Gastroesophageal sphincter (tissue), 4 donors: ENCODE data around the gene PHF1. TPM values are rescaled to one million over a fixed set of nuclear protein-coding genes. Genes with fewer than 3 reads are reported as not detected.

Experiments
- ATAC-seq: fragments of 150-250 bp; one replicate; pipeline ENCODE4 v1.9.1; 2016; ENCODE audit warnings: mild to moderate bottlenecking, moderate library complexity
- H3K27ac ChIP-seq, 4 donors: fragments of 200-600 bp; sonication (generic) in 3 of 4; 1 replicate in 3 of 4; 2 replicates in 1 of 4; pipeline ENCODE4 v1.5.1; 2016 to 2019
- H3K27me3 ChIP-seq: fragments of 200-600 bp; sonication (generic); one replicate; pipeline ENCODE4 v1.5.1; 2019
- H3K36me3 ChIP-seq, 2 donors: fragments of 200-600 bp; sonication (generic); one replicate each; pipeline ENCODE4 v1.5.1; 2019; ENCODE audit warnings: control low read depth in 1 of 2
- H3K4me1 ChIP-seq, 3 donors: fragments of 200-600 bp; sonication (generic); 1 replicate in 2 of 3; 2 replicates in 1 of 3; pipeline ENCODE4 v1.5.1; 2016 to 2019; ENCODE audit warnings: control low read depth in 2 of 3
- H3K4me3 ChIP-seq, 2 donors: fragments of 200-600 bp; sonication (generic); one replicate each; pipeline ENCODE4 v1.5.1; 2019; ENCODE audit warnings: mild to moderate bottlenecking in 1 of 2, moderate library complexity in 1 of 2
- H3K9me3 ChIP-seq, 3 donors: fragments of 200-600 bp; sonication (generic); one replicate each; pipeline ENCODE4 v1.5.1; 2017 to 2019; ENCODE audit warnings: control low read depth in 2 of 3
- EP300 ChIP-seq: sonication (generic); formaldehyde crosslinking; IDR thresholded peaks from one replicate; pipeline ENCODE4 v1.6.1; 2017; ENCODE audit warnings: antibody characterized with exemption, mild to moderate bottlenecking
- POLR2A ChIP-seq, 2 donors: fragments of 450-650 bp; IDR thresholded peaks; one replicate each; pipeline ENCODE4 v1.6.1; 2017; ENCODE audit warnings: antibody characterized with exemption in 2 of 2, mild to moderate bottlenecking in 2 of 2, moderate library complexity in 1 of 2
- POLR2AphosphoS5 ChIP-seq: sonication (generic); formaldehyde crosslinking; IDR thresholded peaks from one replicate; pipeline ENCODE4 v1.6.1; 2017; ENCODE audit warnings: antibody characterized with exemption
- WGBS, 2 donors: methylation state at CpG; one replicate each; pipeline ENCODE4 v1.1.5; 2018; ENCODE audit warnings: low coverage in 1 of 2; 5-methylcytosine and 5-hydroxymethylcytosine counted together
- total RNA-seq, 4 donors: library from RNA; depleted of rRNA; stranded (reverse); fragments of >200 nt; gene quantifications; one replicate each; pipeline ENCODE4 v1.1.0, GENCODE V29; 2016
- TF ChIP-seq, protein P1 (sequence below), 4 experiments: fragments of 200-600 bp in 2 of 4; fragments of 450-650 bp in 2 of 4; sonication (generic) in 1 of 4; IDR thresholded peaks; one replicate each; pipeline ENCODE4 v1.5.1; 2017 to 2019; ENCODE audit warnings: antibody characterized with exemption in 4 of 4, mild to moderate bottlenecking in 2 of 4, moderate library complexity in 2 of 4

Gene PHF1
- total RNA-seq, 4 donors from 2014 or later: 73.0 to 91.0 (median 86.1) TPM

DNA sequence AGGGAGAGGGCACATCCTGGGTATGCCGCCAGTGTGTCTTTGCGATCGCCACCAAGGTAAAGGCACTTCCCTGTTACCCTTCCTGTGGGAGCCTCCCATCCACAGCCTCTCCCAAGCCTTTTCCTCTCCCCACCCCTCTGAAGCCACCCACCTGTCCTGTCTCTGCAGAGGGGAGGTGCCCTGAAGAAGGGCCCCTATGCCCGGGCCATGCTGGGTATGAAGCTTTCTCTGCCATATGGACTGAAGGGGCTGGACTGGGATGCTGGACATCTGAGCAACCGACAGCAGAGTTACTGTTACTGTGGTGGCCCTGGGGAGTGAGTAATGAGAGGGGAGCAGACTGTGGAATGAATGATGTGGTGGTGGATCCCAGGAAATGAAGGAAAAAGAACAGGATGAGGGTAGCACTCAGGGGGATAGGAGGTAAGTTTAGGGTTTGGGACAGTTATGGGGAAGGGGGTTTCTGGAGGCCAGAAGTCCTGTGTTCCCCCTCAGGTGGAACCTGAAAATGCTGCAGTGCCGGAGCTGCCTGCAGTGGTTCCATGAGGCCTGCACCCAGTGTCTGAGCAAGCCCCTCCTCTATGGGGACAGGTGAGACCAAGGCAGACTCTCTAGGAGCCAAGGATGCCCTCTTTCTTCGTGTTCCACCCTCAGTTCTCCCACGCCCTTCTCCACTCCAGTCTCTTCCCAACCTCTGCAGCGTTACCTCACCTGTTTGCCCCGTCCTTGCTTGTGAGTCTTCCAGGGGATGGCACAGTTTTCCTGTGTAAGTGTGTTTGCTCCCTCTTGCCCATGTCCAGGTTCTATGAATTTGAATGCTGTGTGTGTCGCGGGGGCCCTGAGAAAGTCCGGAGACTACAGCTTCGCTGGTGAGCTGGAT lies 2.7 kb downstream of the PHF1 start:
- peaks cover 0 to 40% of the 10 kb centered on the region in 2 donors for H3K36me3 ChIP-seq
- WGBS, 2 donors: 79 to 87% methylated on average over 3 to 13 of the region's 14 CpGs
- ATAC-seq: no peak
- no peaks in the 10 kb centered on the region for H3K27me3 ChIP-seq
- H3K27ac ChIP-seq: peak overlapping the region in 3 of 4 donors; percentile 98 to 100 (median 99)
- TF ChIP-seq POLR2AphosphoS5 (no peak), EP300 (no peak), POLR2A (IDR thresholded peaks at IDR 0.05) (no peak)
- TF ChIP-seq, protein P1, sequence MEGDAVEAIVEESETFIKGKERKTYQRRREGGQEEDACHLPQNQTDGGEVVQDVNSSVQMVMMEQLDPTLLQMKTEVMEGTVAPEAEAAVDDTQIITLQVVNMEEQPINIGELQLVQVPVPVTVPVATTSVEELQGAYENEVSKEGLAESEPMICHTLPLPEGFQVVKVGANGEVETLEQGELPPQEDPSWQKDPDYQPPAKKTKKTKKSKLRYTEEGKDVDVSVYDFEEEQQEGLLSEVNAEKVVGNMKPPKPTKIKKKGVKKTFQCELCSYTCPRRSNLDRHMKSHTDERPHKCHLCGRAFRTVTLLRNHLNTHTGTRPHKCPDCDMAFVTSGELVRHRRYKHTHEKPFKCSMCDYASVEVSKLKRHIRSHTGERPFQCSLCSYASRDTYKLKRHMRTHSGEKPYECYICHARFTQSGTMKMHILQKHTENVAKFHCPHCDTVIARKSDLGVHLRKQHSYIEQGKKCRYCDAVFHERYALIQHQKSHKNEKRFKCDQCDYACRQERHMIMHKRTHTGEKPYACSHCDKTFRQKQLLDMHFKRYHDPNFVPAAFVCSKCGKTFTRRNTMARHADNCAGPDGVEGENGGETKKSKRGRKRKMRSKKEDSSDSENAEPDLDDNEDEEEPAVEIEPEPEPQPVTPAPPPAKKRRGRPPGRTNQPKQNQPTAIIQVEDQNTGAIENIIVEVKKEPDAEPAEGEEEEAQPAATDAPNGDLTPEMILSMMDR (IDR thresholded peaks at IDR 0.05): no peak
- peaks cover 0 to 73% (median 23%) of the 10 kb centered on the region in 3 donors for H3K4me1 ChIP-seq
- H3K9me3 ChIP-seq: no peaks in the 10 kb centered on the region
- no peak overlapping the region for H3K4me3 ChIP-seq

DNA sequence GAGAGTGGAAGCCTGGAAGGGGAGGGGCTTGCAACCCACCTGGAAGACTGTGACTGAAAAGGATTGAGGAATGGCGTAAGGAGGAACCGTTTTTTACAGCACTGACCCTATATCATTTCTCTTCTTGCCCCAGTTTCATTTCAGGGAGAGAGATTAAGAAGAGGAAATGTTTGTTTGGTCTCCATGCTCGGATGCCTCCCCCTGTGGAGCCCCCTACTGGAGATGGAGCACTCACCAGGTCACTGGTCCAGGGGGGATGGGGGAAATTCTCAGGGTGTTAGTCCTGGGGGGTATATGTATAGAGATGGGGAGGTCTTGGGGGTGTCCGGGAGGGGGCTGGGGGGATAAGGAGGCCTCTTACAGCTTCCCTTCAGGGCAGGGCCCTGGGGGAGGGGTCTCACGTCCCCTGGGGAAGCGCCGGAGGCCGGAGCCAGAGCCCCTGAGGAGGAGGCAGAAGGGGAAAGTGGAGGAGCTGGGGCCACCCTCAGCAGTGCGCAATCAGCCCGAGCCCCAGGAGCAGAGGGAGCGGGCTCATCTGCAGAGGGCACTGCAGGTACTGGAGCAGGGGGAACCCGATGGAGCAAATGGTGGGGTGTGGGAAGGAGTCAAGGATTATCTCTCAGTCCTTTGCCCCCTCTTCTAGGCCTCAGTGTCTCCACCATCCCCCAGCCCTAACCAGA lies 3.9 kb downstream of the PHF1 start:
- no peak for ATAC-seq
- 57 to 72% methylated on average over 7 to 10 of the region's 12 CpGs for WGBS, 2 donors

GRCh38 chr6:33415831-33416230 lies 5.0 kb downstream of the PHF1 start:
- peak overlapping the region in 3 of 4 donors; percentile 37 to 98 (median 92) for H3K27ac ChIP-seq
- no peaks in the 10 kb centered on the region for H3K9me3 ChIP-seq
- no peak overlapping the region for H3K4me3 ChIP-seq
- TF ChIP-seq EP300 (no peak), POLR2A (IDR thresholded peaks at IDR 0.05) (no peak), POLR2AphosphoS5 (no peak)
- TF ChIP-seq, protein P1 (IDR thresholded peaks at IDR 0.05): no peak
- H3K27me3 ChIP-seq: no peaks in the 10 kb centered on the region
- WGBS, 2 donors: 45 to 52% methylated on average over 3 to 4 of the region's 9 CpGs
- no peak for ATAC-seq
- peaks cover 0 to 40% of the 10 kb centered on the region in 2 donors for H3K36me3 ChIP-seq
- peaks cover 4 to 90% (median 33%) of the 10 kb centered on the region in 3 donors for H3K4me1 ChIP-seq

More for the DNA sequence above, 3.9 kb downstream of the PHF1 start:
- Histone ChIP-seq H3K27ac (peak overlapping the region in 3 of 4 donors; percentile 1 to 98 (median 92)), H3K9me3 (no peaks in the 10 kb centered on the region), H3K4me3 (no peak overlapping the region), H3K27me3 (no peaks in the 10 kb centered on the region), H3K36me3 (peaks cover 0 to 40% of the 10 kb centered on the region in 2 donors), H3K4me1 (peaks cover 4 to 81% (median 33%) of the 10 kb centered on the region in 3 donors)
- TF ChIP-seq POLR2A (IDR thresholded peaks at IDR 0.05): no peak
- TF ChIP-seq, protein P1 (IDR thresholded peaks at IDR 0.05): peak in 1 of 4 experiments; percentile 15

DNA sequence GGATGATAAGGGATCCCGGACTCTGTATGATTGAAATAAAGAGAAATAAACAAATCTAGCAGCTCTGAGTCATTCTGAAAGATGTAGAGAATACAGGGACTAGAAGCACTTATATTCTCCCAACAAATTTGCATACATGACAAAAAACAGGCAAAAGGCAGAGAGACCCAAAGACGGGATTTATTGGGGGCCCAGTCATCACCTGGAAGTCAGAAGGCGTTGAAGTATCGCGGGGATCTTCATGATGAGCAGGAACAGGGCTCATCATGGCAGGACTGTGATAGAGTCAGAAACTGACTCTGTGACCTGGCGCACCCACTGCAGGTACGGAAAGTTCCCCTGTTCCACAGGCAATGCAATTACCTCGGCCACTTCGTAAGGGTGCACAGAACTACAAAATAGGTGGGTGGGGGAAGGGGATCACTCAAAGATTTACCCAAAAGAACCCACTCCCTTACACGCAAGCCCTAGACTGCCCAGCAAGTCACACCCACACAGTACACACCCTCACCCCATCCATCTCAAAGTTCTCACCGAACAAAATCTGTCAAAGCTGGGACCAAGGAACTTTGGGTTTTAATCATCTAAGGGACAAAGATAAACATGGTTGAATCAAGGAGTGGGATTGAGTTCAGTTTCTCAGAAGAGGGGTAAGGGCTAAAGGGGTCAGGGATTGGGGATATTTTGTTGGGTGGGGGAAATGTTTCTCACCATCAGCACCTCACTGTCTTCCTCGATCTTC lies 5.7 kb downstream of the PHF1 start:
- Histone ChIP-seq H3K4me3 (peak overlapping the region in 1 of 2 donors; percentile 63), H3K4me1 (peaks cover 4 to 94% (median 33%) of the 10 kb centered on the region in 3 donors)

More for the DNA sequence above, 5.7 kb downstream of the PHF1 start:
- TF ChIP-seq POLR2AphosphoS5: no peak
- TF ChIP-seq, protein P1 (IDR thresholded peaks at IDR 0.05): no peak
- TF ChIP-seq POLR2A (IDR thresholded peaks at IDR 0.05): no peak
- TF ChIP-seq EP300: no peak
- peaks cover 0 to 40% of the 10 kb centered on the region in 2 donors for H3K36me3 ChIP-seq
- peak overlapping the region in 3 of 4 donors; percentile 92 to 98 (median 94) for H3K27ac ChIP-seq
- 37 to 44% methylated on average over 11 of the region's 12 CpGs for WGBS, 2 donors
- no peaks in the 10 kb centered on the region for H3K9me3 ChIP-seq
- ATAC-seq: no peak
- no peaks in the 10 kb centered on the region for H3K27me3 ChIP-seq
